ENCODE data around the gene IL31. TPM values are rescaled to one million over a fixed set of nuclear protein-coding genes. Genes with fewer than 3 reads are reported as not detected.

IL31 gene
- total and polyA plus RNA-seq, 4 donors, result not detected

GRCh38 chr12:122201381-122201780 is 27.4 kb upstream of the IL31 start:
- no peak for DNase-seq (ENCODE audit: low spot score)
- Histone ChIP-seq H3K9ac (ENCODE audit: low read depth in 1 of 2, low read length in 2 of 2) (no peak overlapping the region), H3K27ac (ENCODE audit: low read depth in 1 of 2, low read length in 2 of 2) (no peak overlapping the region), H3K4me3 (ENCODE audit: low read depth in 1 of 3, low read length in 3 of 3) (no peak overlapping the region), H3K27me3 (ENCODE audit: control insufficient read depth in 4 of 4, insufficient read depth in 4 of 4, low read length in 3 of 4) (peaks cover 0 to 7% (median 2%) of the 10 kb centered on the region in 4 donors), H3K4me1 (ENCODE audit: control insufficient read depth in 4 of 4, insufficient read depth in 4 of 4, low read length in 3 of 4) (peaks cover 9 to 20% (median 12%) of the 10 kb centered on the region in 4 donors), H3K36me3 (ENCODE audit: control insufficient read depth in 4 of 4, insufficient read depth in 3 of 4, low read depth in 1 of 4, low read length in 3 of 4) (no peaks in the 10 kb centered on the region), H3K9me3 (ENCODE audit: control insufficient read depth in 4 of 4, low read length in 3 of 4) (no peaks in the 10 kb centered on the region)
- WGBS, result 94% methylated on average over 5 of the region's 5 CpGs
- TF ChIP-seq GABPA (IDR thresholded peaks at IDR 0.05 in 1 of 2, conservative IDR thresholded peaks at IDR 0.05 in 1 of 2), result no peak
- TF ChIP-seq YY1 (IDR thresholded peaks at IDR 0.05), result no peak
- no peak for TF ChIP-seq MAX (IDR thresholded peaks at IDR 0.05)
- no peak for TF ChIP-seq NR2F2 (IDR thresholded peaks at IDR 0.05)
- TF ChIP-seq RAD21 (IDR thresholded peaks at IDR 0.05), result no peak
- TF ChIP-seq RXRA (IDR thresholded peaks at IDR 0.05), result no peak
- TF ChIP-seq REST (IDR thresholded peaks at IDR 0.05), result no peak
- TF ChIP-seq ATF3 (IDR thresholded peaks at IDR 0.05), result no peak
- no peak for TF ChIP-seq HNF4A (conservative IDR thresholded peaks at IDR 0.05)
- TF ChIP-seq FOXA1 (IDR thresholded peaks at IDR 0.05), result no peak
- TF ChIP-seq CTCF (IDR thresholded peaks at IDR 0.05; ENCODE audit: low read depth, low read length, missing input control), result no peak
- no peak for TF ChIP-seq ZBTB33 (IDR thresholded peaks at IDR 0.05)
- no peak for TF ChIP-seq TAF1 (conservative IDR thresholded peaks at IDR 0.05)
- TF ChIP-seq FOXA2 (IDR thresholded peaks at IDR 0.05), result no peak
- TF ChIP-seq HNF4G (IDR thresholded peaks at IDR 0.05), result no peak
- no peak for TF ChIP-seq SP1 (IDR thresholded peaks at IDR 0.05)
- no peak for TF ChIP-seq JUND (IDR thresholded peaks at IDR 0.05)
- no peak for TF ChIP-seq EGR1 (IDR thresholded peaks at IDR 0.05; ENCODE audit: low read depth in 2 of 2)

Data from liver (tissue), 9 donors.